ENCODE measurements around the gene NUDT21.

GRCh38 chr16:56411624-56412023, 39.5 kb downstream of the NUDT21 start:
- no peak for TF ChIP-seq CTCF (IDR thresholded peaks at IDR 0.05 in 8 of 11, conservative IDR thresholded peaks at IDR 0.05 in 3 of 11)
- no peak for TF ChIP-seq POLR2AphosphoS5 (IDR thresholded peaks at IDR 0.05)
- TF ChIP-seq POLR2A (IDR thresholded peaks at IDR 0.05), result no peak

All from spleen (tissue), 7 donors.